Activated T-helper 1 cell treated with anti-CD3 and anti-CD28 coated beads, Interleukin-12 subunit alpha, Interleukin-12 subunit beta, Interleukin-2, Interleukin-4 antibody, amounts not matched to agents 30 ng/mL and 10 ng/mL and 1 ng/mL, durations not matched to agents 14 hours and 24 hours and 36 hours (primary cell): ENCODE results near the gene ARHGDIB. TPM values are rescaled to one million over a fixed set of nuclear protein-coding genes. Genes with fewer than 3 reads are reported as not detected.
A peak's percentile ranks its signal among the peaks of the same experiment; 100 is the strongest.

ENCODE experiments used
- DNase-seq: peaks from one replicate; pipeline ENCODE4 v3.0.0; 2021; ENCODE audit warnings: low spot score
- H3K27ac Mint-ChIP-seq: one replicate; pipeline ENCODE4 v1.8.0; 2021; ENCODE audit warnings: mild to moderate bottlenecking, mixed read lengths
- H3K27me3 Mint-ChIP-seq: one replicate; pipeline ENCODE4 v1.8.0; 2022; ENCODE audit warnings: mild to moderate bottlenecking, moderate library complexity, mixed read lengths; ENCODE audit not compliant: insufficient read depth
- H3K36me3 Mint-ChIP-seq: one replicate; pipeline ENCODE4 v1.8.0; 2021; ENCODE audit warnings: low read depth, mixed read lengths
- H3K4me1 Mint-ChIP-seq: one replicate; pipeline ENCODE4 v1.8.0; 2021; ENCODE audit warnings: low read depth, mixed read lengths
- H3K4me3 Mint-ChIP-seq: one replicate; pipeline ENCODE4 v1.8.0; 2021; ENCODE audit warnings: mild to moderate bottlenecking, moderate library complexity, mixed read lengths
- H3K9me3 Mint-ChIP-seq: one replicate; pipeline ENCODE4 v1.8.0; 2021; ENCODE audit warnings: mixed read lengths
- intact Hi-C: fragments of 100-400 bp; cut with micrococcal nuclease; formaldehyde crosslinking; loops from one replicate; pipeline ENCODE4 v1.15.1; 2024
- total RNA-seq: library from RNA; stranded (reverse); gene quantifications from 2 replicates; pipeline ENCODE4 v1.2.3, GENCODE V29; 2022

ARHGDIB gene
- total RNA-seq, 1 donor from 2014 or later, result 494 TPM

DNA sequence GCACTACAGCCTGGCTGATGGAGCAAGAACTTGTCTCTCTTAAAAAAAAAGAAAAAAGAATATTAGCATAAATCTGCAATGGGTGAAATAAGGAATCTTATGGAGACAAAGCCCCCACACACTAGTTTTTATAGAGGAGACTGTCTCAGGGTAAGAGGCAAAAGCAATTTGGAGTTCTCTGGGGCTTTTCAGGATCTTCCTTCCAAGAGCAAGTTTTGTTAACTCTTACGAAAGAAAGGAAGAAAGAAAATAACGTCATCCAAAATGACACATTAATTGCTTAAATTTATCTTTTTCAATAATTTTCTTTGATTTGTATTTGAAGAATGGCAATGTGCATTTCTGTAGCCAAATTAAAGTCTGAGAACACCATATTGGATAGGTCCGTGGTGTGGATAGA, 15.3 kb upstream of the ARHGDIB start:
- intact Hi-C loops, result no loop called here
- DNase-seq, result no peak
- no peaks in the 10 kb centered on the region for H3K27me3 Mint-ChIP-seq
- H3K36me3 Mint-ChIP-seq, result no peaks in the 10 kb centered on the region
- H3K27ac Mint-ChIP-seq, result no peak overlapping the region
- peaks cover 45% of the 10 kb centered on the region for H3K4me1 Mint-ChIP-seq
- no peak overlapping the region for H3K4me3 Mint-ChIP-seq
- H3K9me3 Mint-ChIP-seq, result no peaks in the 10 kb centered on the region

DNA sequence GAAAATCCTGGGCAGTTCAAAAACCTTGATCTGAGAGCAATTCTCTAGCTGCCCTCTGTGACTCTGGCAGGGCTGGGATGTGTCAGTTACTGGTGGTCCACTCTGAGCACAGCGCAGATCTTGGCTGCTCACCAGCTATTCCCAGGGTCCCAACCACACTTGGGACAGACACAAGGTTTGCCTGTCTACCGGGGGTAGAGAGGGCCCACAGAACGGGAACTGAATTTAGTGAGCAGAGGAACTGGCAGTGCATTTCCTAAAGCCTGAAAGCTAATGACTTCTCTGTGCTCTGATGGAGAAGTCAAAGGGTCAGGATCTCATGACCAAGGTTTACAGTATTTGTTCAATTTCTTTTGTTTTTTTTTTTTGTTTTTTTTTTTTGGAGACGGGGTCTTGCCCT, 14.1 kb upstream of the ARHGDIB start:
- Mint-ChIP-seq H3K36me3 (no peaks in the 10 kb centered on the region), H3K9me3 (no peaks in the 10 kb centered on the region)
- intact Hi-C loops, result no loop called here

DNA sequence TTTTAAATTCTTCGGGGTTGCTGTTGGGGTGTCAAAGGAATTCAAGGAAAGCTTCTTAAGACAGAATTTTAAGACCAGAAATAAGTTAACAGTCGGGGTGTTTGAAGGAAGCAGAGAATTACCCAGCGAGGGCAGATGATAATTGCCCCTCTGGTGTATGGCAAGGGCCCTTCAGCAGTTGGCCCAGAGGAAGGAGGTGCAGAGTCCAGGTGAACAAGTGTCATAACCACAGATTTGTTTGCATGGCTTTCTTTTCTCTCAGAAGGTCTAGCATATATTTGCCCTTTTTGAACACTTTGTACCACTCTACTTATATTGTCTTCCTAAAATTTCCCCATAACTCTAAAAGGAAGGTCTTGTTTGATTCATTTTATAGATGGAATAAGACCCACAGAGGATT, 13.2 kb upstream of the ARHGDIB start:
- DNase-seq, result no peak
- H3K27ac Mint-ChIP-seq, result no peak overlapping the region

More for the DNA sequence above, 14.1 kb upstream of the ARHGDIB start:
- Mint-ChIP-seq H3K4me3 (no peak overlapping the region), H3K27me3 (no peaks in the 10 kb centered on the region), H3K27ac (no peak overlapping the region), H3K4me1 (peaks cover 37% of the 10 kb centered on the region)
- no peak for DNase-seq

DNA sequence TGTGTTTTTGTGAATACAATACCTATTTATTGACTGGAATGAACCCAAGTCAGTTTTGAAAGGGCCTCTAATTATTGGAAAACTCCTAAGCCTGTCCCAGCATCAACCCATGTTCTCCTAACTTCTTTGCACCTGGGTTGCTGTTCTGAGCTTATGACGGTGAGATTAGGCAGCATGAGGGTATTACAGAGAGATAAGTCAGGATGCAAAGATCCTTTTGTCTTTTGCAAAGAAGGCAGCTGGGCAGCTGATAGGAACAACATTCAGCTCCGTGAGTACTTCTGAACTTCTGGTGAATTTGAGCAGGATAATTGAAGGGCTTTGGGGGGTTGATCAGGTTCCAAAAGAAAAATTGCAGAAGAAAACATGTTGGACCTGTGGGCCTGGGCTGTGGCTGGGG, 11.4 kb upstream of the ARHGDIB start, which contains the start of gene PDE6H:
TSS of gene PDE6H (plus strand) at position 227 of the 400 bp plus-strand sequence. CDS start 4,971 bp downstream, outside the sequence.
- Mint-ChIP-seq H3K9me3 (no peaks in the 10 kb centered on the region), H3K36me3 (no peaks in the 10 kb centered on the region), H3K27ac (no peak within 1 kb of the TSS), H3K27me3 (no peaks in the 10 kb centered on the region), H3K4me1 (peaks cover 19% of the 10 kb centered on the region), H3K4me3 (no peak within 1 kb of the TSS)
- intact Hi-C loops, result no loop called here
- DNase-seq, result no peak

More for the DNA sequence above, 13.2 kb upstream of the ARHGDIB start:
- Mint-ChIP-seq H3K9me3 (no peaks in the 10 kb centered on the region), H3K4me1 (peaks cover 37% of the 10 kb centered on the region), H3K27me3 (no peaks in the 10 kb centered on the region), H3K36me3 (no peaks in the 10 kb centered on the region), H3K4me3 (no peak overlapping the region)
- intact Hi-C loops, result no loop called here

DNA sequence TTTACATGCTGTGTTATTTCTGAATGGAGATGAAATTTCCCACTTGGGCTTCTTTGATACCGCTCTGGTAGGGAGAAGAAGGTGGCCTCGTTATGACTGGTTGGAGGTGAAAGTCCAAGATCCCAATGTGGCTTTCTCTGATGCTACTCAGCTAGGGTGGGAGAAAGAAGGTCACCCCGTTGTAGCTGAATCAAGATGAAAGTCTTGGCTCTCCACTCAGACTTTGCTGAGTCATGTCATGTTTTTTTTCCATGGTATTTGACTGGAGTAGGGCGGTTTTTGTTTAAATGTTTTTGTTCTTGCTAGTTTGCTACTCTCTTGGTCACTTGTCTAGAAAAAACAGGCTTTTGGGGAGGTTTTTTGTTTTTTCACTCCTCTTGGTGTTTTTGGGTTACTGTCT, 9.1 kb upstream of the ARHGDIB start:
- Mint-ChIP-seq H3K27ac (no peak overlapping the region), H3K4me3 (no peak overlapping the region), H3K27me3 (no peaks in the 10 kb centered on the region), H3K9me3 (no peaks in the 10 kb centered on the region), H3K4me1 (peaks cover 16% of the 10 kb centered on the region), H3K36me3 (no peaks in the 10 kb centered on the region)
- DNase-seq, result no peak
- intact Hi-C loops, result no loop called here

DNA sequence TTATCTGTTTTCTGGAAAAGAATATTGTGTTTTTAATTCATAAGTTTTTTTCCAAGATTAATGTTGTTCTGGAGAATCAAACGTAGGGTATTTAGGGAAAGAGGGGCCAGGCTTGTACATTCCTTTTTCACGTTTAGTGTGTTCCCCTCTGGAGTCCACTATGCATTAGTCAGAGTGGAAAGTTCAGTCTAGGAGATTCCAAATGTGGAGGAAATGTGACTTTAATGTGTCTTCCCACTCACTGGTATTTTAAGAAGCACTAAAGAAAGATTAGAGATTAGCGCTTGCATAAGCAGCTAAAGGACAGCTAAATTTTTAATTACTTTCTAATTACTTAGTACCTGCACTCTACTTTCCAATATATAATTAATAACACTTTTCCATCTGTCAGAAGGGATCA, 7.1 kb upstream of the ARHGDIB start:
- DNase-seq, result no peak
- H3K27me3 Mint-ChIP-seq, result no peaks in the 10 kb centered on the region
- no peak overlapping the region for H3K27ac Mint-ChIP-seq
- no peak overlapping the region for H3K4me3 Mint-ChIP-seq
- no peaks in the 10 kb centered on the region for H3K9me3 Mint-ChIP-seq
- intact Hi-C loops, result loop anchor here (10.0 kb wide), 1 partner anchor 816 kb away; the partner anchor contains the start of gene EPS8
- H3K4me1 Mint-ChIP-seq, result peaks cover 29% of the 10 kb centered on the region
- peaks cover 2% of the 10 kb centered on the region for H3K36me3 Mint-ChIP-seq

DNA sequence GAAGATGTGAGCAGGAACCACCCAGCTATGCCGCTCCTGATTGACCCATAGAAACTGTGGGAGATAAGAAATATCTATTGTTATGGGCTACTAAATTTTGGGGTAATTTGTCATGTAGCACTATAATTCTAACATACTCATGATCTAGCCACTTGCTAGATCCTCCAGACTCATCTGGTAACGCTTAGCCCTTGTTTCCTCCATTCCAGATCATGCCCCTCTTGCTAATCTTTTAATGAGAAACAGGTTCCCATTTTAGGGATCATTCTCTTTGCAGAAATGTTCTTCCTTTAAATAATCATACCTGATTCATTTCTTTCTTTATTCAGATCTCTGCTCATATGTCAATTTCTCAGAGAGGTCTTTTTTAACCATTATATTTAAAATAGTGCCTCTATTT, 3.8 kb upstream of the ARHGDIB start:
- Mint-ChIP-seq H3K27ac (no peak overlapping the region), H3K4me3 (no peak overlapping the region), H3K36me3 (peaks cover 3% of the 10 kb centered on the region), H3K9me3 (no peaks in the 10 kb centered on the region), H3K4me1 (peaks cover 31% of the 10 kb centered on the region), H3K27me3 (no peaks in the 10 kb centered on the region)
- intact Hi-C loops, result loop anchor here (10.0 kb wide), 1 partner anchor 820 kb away; the partner anchor contains the start of gene EPS8
- DNase-seq, result no peak

DNA sequence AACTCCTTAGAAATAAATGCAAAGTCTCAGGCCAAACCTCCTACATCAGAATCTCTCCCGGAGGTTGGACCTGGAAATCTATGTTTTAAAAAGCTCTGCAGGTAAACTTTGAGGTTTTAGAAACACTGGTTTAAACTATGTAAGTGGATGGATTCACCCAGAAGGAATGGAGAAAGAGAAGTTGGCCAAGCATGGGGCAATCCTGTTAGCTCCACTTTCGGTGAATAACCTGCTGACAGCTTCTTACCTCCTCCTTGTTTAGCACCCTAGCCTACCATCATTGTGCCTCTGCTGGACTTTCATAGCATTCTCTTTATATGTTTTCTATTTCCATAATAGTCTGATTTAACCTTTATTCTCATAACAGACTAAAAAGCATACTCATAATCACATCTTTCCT, 3.0 kb upstream of the ARHGDIB start:
- intact Hi-C loops, result loop anchor here (5.0 to 10.0 kb wide), 5 partner anchors 572 to 918 kb away; partner anchors contain the start of genes EPS8 and STRAP
- H3K27me3 Mint-ChIP-seq, result no peaks in the 10 kb centered on the region
- DNase-seq, result no peak
- no peak overlapping the region for H3K27ac Mint-ChIP-seq
- H3K4me1 Mint-ChIP-seq, result peaks cover 32% of the 10 kb centered on the region
- no peak overlapping the region for H3K4me3 Mint-ChIP-seq
- H3K36me3 Mint-ChIP-seq, result peaks cover 6% of the 10 kb centered on the region
- no peaks in the 10 kb centered on the region for H3K9me3 Mint-ChIP-seq

DNA sequence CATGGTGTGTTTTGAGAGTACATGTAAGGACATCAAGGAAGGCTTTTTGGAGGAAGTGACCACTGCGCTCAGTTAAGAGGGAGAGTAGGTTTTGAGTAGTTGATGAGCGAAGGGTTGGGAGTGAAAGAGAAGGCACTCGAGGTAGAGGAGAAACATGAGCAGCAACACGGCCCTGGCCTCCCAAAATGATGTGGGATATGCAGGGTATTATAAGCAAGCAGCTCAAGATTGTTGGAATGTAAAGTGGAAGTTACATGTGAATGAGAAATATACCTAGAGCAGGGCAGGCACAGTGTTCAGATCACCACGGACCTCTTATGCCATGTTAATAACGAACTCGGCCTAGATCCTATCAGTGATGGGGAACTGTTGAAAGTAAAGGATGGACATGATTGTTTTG, 2.1 kb upstream of the ARHGDIB start:
- no peaks in the 10 kb centered on the region for H3K27me3 Mint-ChIP-seq
- peaks cover 11% of the 10 kb centered on the region for H3K36me3 Mint-ChIP-seq
- peaks cover 41% of the 10 kb centered on the region for H3K4me1 Mint-ChIP-seq
- H3K4me3 Mint-ChIP-seq, result peak overlapping the region; percentile 6
- DNase-seq, result no peak
- intact Hi-C loops, result loop anchor here (2.0 to 10.0 kb wide), 6 partner anchors 15 to 919 kb away; partner anchors contain the start of genes EPS8 and STRAP
- no peaks in the 10 kb centered on the region for H3K9me3 Mint-ChIP-seq
- peak overlapping the region; percentile 80 for H3K27ac Mint-ChIP-seq

DNA sequence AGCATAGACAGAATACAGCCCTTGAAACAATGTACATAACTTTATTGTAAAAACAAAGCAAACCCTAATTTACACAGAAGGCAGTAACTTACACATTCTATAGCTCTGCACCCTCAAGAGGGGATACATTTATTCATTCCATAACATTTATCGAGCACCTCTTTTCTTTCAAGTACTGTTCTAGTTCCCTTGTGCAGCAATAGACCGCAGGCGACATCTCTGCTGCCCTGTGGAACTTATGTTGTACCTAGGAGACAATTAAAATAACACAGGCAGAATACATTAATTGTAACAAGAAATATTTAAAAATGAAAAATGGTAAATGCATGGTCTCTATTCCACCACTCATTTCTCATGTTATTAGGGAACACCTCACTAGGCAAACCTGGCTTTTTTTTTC, 1.4 kb upstream of the ARHGDIB start:
- Mint-ChIP-seq H3K4me3 (peak overlapping the region; percentile 97), H3K4me1 (peaks cover 48% of the 10 kb centered on the region), H3K27ac (peak overlapping the region; percentile 97), H3K27me3 (no peaks in the 10 kb centered on the region), H3K36me3 (peaks cover 18% of the 10 kb centered on the region), H3K9me3 (no peaks in the 10 kb centered on the region)
- DNase-seq, result no peak
- intact Hi-C loops, result loop anchor here (2.0 to 10.0 kb wide), 6 partner anchors 16 to 920 kb away; partner anchors contain the start of genes EPS8 and STRAP

DNA sequence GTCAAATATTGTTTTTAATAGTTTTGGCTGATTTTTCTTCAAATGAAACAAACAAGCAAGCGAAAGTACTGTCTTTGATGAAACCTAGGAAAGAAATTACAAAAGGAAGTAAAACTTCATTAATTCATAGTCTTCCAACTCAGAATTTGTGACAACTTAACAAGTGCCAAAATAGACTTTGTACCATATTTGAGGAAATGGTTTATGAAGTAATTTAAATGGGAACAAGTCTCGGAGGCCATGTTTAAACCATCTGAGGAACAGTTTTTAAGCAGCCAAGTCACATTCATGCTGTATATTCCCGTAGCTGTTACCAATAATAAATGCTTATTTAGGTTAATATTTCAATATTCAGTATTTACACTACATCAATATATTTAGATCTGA, 745 bp upstream of the ARHGDIB start:
- Mint-ChIP-seq H3K4me1 (peaks cover 55% of the 10 kb centered on the region), H3K27me3 (no peaks in the 10 kb centered on the region), H3K36me3 (peaks cover 21% of the 10 kb centered on the region), H3K9me3 (no peaks in the 10 kb centered on the region), H3K4me3 (peak overlapping the region; percentile 97), H3K27ac (peak overlapping the region; percentile 97)
- no peak for DNase-seq
- intact Hi-C loops, result loop anchor here (2.0 to 10.0 kb wide), 6 partner anchors 17 to 920 kb away; partner anchors contain the start of genes EPS8 and STRAP

DNA sequence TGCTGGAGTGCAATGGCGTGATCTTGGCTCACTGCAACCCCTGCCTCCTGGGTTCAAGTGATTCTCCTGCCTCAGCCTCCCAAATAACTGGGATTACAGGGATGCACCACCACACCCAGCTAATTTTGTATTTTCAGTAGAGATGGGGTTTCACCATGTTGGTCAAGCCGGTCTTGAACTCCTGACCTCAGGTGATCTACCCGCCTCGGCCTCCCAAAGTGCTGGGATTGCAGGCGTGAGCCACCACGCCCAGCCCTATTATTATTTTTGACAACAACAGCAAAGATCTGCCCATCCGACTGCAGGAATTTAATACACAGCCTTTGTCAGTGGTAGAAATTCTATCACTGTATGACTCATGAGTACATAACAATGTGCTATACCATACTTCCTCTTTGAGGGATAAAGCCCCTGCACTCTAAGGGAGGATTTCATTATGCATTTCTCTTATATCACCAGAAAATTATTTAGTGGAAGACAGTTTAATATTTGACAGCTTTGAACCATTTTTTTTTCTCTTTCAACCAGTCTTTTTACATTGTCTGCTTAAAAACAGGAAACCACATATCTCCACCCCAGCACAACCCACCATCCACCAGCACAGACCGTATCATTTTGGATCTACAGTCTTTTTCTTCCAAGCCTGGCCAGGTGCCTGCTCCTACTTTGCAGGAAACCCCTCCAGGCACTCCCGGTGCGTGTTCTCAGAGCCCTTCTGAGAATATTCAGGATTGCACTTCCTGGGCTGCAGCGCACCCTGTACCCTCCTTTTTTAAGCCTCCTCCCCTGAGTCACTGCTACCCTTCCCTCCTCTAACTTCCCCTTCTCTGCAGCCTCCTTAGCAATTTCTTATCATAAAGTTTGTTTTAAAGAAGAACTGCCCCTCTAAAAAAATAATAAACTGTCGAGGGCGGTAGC, 594 bp downstream of the ARHGDIB start:
- peak overlapping the region; percentile 97 for H3K4me3 Mint-ChIP-seq
- H3K4me1 Mint-ChIP-seq, result peaks cover 68% of the 10 kb centered on the region
- intact Hi-C loops, result loop anchor here (1.0 to 10.0 kb wide), 12 partner anchors 9 to 921 kb away; partner anchors contain the start of genes C12orf60, EPS8, STRAP and WBP11

More for the DNA sequence above, 594 bp downstream of the ARHGDIB start:
- no peaks in the 10 kb centered on the region for H3K27me3 Mint-ChIP-seq
- peak overlapping the region; percentile 97 for H3K27ac Mint-ChIP-seq
- peaks cover 21% of the 10 kb centered on the region for H3K36me3 Mint-ChIP-seq
- no peaks in the 10 kb centered on the region for H3K9me3 Mint-ChIP-seq
- DNase-seq, result peak; percentile 34
